Measurements from ENCODE around the gene PTPRG.
"Not testable (repeated sequence)": the region's sequence is repeated elsewhere in the genome, so short reads cannot be mapped to it uniquely, and the experiment has no call there.

The PTPRG gene

DNA sequence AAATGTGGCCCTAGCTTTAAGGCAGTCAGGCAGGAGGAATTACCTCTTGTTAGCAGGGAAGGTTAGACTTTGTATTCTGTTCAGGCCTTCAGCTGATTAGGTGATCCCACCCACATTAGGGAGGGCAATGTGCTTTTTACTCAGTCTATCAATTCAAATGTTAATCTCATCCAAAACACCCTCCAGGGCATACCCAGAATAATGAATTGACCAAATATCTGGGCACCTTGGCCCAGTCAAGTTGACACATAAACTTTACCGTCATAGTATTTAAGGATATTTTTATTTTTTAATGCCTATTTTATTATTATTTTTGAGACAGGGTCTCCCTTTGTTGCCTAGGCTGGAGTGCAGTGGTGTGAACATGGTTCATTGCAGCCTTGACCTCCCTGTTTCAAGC, 146.1 kb downstream of the PTPRG start:
- no peak for TF ChIP-seq EZH2phosphoT487 (IDR thresholded peaks at IDR 0.05; ENCODE audit: low read depth)
- TF ChIP-seq, protein P1, sequence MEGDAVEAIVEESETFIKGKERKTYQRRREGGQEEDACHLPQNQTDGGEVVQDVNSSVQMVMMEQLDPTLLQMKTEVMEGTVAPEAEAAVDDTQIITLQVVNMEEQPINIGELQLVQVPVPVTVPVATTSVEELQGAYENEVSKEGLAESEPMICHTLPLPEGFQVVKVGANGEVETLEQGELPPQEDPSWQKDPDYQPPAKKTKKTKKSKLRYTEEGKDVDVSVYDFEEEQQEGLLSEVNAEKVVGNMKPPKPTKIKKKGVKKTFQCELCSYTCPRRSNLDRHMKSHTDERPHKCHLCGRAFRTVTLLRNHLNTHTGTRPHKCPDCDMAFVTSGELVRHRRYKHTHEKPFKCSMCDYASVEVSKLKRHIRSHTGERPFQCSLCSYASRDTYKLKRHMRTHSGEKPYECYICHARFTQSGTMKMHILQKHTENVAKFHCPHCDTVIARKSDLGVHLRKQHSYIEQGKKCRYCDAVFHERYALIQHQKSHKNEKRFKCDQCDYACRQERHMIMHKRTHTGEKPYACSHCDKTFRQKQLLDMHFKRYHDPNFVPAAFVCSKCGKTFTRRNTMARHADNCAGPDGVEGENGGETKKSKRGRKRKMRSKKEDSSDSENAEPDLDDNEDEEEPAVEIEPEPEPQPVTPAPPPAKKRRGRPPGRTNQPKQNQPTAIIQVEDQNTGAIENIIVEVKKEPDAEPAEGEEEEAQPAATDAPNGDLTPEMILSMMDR (IDR thresholded peaks at IDR 0.05; ENCODE audit: low read depth, low read length), result no peak
- Histone ChIP-seq H3K9me3 (ENCODE audit: insufficient read depth, low read length) (no peaks in the 10 kb centered on the region), H3K4me1 (ENCODE audit: low read length) (no peaks in the 10 kb centered on the region; the same call in 1 of the 2 replicates), H3K36me3 (replicated peaks; ENCODE audit: low read depth, low read length) (no peaks in the 10 kb centered on the region), H3K27ac (ENCODE audit: low read length) (no peak overlapping the region), H3K4me2 (ENCODE audit: low read length) (no peak overlapping the region), H2AFZ (ENCODE audit: low read depth, low read length) (no peak overlapping the region), H3K9ac (ENCODE audit: low read length) (no peak overlapping the region), H3K79me2 (ENCODE audit: low read length) (0 out of 2 replicates have a peak, but pooled peaks cover 4% of the 10 kb centered on the region), H3K4me3 (ENCODE audit: low read length) (no peak overlapping the region), H4K20me1 (ENCODE audit: insufficient read depth, low read length) (no peaks in the 10 kb centered on the region), H3K27me3 (ENCODE audit: low read depth, low read length) (no peaks in the 10 kb centered on the region)

DNA sequence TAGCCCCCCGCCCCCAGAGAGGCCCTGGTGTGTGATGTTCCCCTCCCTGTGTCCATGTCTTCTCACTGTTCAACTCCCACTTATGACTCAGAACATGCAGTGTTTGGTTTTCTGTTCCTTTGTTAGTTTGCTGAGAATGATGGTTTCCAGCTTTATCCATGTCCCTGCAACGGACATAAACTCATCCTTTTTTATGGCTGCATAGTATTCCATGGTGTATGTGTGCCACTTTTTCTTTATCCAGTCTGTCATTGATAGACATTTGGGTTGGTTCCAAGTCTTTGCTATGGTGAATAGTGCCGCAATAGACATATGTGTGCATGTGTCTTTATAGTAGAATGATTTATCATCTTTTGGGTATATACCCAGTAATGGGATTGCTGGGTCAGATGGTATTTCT, 149.5 kb downstream of the PTPRG start:
- H3K4me3 ChIP-seq (ENCODE audit: low read length); H3K27ac ChIP-seq (ENCODE audit: low read length): not testable (repeated sequence)

DNA sequence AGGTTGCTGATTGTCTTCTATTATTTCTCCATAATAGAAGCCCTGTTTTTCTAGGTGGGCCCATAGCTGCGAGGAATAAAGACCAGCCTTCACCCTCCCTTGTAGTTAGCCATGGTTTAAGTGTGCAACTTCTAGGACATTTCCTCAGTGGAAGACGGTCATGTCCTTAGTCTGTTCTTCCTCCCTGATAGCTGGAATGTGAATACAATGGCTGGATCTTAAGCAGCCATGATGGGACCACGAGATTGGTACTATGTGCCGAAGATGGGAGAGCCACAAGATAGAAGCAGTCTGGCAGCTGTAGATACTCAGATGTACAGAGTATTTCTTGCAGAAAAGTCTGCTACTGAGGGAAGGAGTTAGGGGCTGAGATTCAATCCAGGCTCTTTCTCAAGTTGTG, 152.9 kb downstream of the PTPRG start:
- Histone ChIP-seq H3K27ac (ENCODE audit: low read length) (no peak overlapping the region), H3K9ac (ENCODE audit: low read length) (no peak overlapping the region), H3K4me2 (ENCODE audit: low read length) (no peak overlapping the region), H3K27me3 (ENCODE audit: low read depth, low read length) (no peaks in the 10 kb centered on the region), H3K79me2 (ENCODE audit: low read length) (no peaks in the 10 kb centered on the region), H3K4me1 (ENCODE audit: low read length) (no peaks in the 10 kb centered on the region), H3K4me3 (ENCODE audit: low read length) (no peak overlapping the region), H3K9me3 (ENCODE audit: insufficient read depth, low read length) (no peaks in the 10 kb centered on the region), H3K36me3 (replicated peaks; ENCODE audit: low read depth, low read length) (no peaks in the 10 kb centered on the region), H4K20me1 (ENCODE audit: insufficient read depth, low read length) (no peaks in the 10 kb centered on the region; the same call in 1 of the 2 replicates), H2AFZ (ENCODE audit: low read depth, low read length) (no peak overlapping the region)
- TF ChIP-seq EZH2phosphoT487 (IDR thresholded peaks at IDR 0.05; ENCODE audit: low read depth), result no peak
- TF ChIP-seq, protein P1 (IDR thresholded peaks at IDR 0.05; ENCODE audit: low read depth, low read length), result no peak

More for the DNA sequence above, 149.5 kb downstream of the PTPRG start:
- H4K20me1 ChIP-seq (ENCODE audit: insufficient read depth, low read length); H3K9ac ChIP-seq (ENCODE audit: low read length); H3K4me1 ChIP-seq (ENCODE audit: low read length); H3K36me3 ChIP-seq (replicated peaks; ENCODE audit: low read depth, low read length); H2AFZ ChIP-seq (ENCODE audit: low read depth, low read length); H3K9me3 ChIP-seq (ENCODE audit: insufficient read depth, low read length); H3K27me3 ChIP-seq (ENCODE audit: low read depth, low read length); H3K79me2 ChIP-seq (ENCODE audit: low read length); H3K4me2 ChIP-seq (ENCODE audit: low read length): not testable (repeated sequence)

DNA sequence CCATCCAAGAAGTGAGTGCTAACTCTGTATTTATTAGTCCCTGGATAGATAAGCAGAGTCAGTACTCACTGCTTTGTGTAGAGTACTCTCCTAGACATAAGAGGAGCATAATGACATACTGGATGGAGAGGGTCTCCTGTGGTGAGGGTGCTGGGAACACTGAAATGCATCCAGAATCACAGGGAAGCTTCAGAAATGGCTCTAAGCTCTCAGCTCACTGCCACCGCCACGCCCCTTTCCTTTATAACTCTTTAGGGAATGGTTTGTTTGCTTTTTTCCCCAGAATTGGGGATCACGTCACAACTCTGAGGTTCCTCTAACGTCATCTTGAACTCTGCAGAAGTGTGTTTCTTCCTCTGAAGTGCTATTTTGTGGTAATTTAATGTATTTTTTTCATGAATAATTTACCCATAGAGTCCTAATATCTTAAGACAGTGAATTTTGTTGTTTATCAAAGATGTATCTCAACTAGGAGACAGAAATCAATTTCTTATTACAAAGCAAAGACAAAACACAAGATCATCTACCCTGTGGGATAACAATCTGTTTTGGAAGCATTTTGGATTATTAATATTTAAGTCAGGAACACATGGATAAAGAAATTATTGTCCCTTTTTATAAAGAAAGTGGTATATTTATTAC, 154.6 kb downstream of the PTPRG start:
- H3K36me3 ChIP-seq (replicated peaks; ENCODE audit: low read depth, low read length), result no peaks in the 10 kb centered on the region
- no peak overlapping the region for H3K4me2 ChIP-seq (ENCODE audit: low read length)
- H3K9me3 ChIP-seq (ENCODE audit: insufficient read depth, low read length), result no peaks in the 10 kb centered on the region
- TF ChIP-seq, protein P1 (IDR thresholded peaks at IDR 0.05; ENCODE audit: low read depth, low read length), result no peak
- TF ChIP-seq EZH2phosphoT487 (IDR thresholded peaks at IDR 0.05; ENCODE audit: low read depth), result no peak
- H3K4me3 ChIP-seq (ENCODE audit: low read length), result no peak overlapping the region
- H3K27ac ChIP-seq (ENCODE audit: low read length), result no peak overlapping the region
- H4K20me1 ChIP-seq (ENCODE audit: insufficient read depth, low read length), result no peaks in the 10 kb centered on the region; the same call in 1 of the 2 replicates
- no peaks in the 10 kb centered on the region for H3K27me3 ChIP-seq (ENCODE audit: low read depth, low read length)
- H3K79me2 ChIP-seq (ENCODE audit: low read length), result no peaks in the 10 kb centered on the region
- no peaks in the 10 kb centered on the region for H3K4me1 ChIP-seq (ENCODE audit: low read length)
- no peak overlapping the region for H2AFZ ChIP-seq (ENCODE audit: low read depth, low read length)
- no peak overlapping the region for H3K9ac ChIP-seq (ENCODE audit: low read length)

DNA sequence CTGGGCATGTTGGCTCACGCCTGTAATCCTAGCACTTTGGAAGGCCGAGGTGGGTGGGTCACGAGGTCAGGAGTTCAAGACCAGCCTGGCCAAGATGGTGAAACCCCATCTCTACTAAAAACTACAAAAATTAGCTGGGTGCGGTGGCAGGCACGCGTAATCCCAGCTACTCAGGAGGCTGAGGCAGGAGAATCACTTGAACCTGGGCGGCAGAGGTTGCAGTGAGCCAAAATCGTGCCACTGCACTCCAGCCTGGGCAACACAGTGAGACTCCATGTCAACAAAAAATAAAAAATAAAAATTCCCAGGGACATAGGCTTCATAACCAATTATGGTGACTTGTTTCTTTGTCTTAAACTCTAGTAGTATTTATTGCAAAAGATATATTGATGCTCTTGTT, 155.3 kb downstream of the PTPRG start:
- not testable (repeated sequence) for H3K4me2 ChIP-seq (ENCODE audit: low read length); H3K9me3 ChIP-seq (ENCODE audit: insufficient read depth, low read length); H3K4me3 ChIP-seq (ENCODE audit: low read length); H4K20me1 ChIP-seq (ENCODE audit: insufficient read depth, low read length); H2AFZ ChIP-seq (ENCODE audit: low read depth, low read length); H3K27me3 ChIP-seq (ENCODE audit: low read depth, low read length); H3K36me3 ChIP-seq (replicated peaks; ENCODE audit: low read depth, low read length); H3K79me2 ChIP-seq (ENCODE audit: low read length); H3K9ac ChIP-seq (ENCODE audit: low read length); H3K27ac ChIP-seq (ENCODE audit: low read length); H3K4me1 ChIP-seq (ENCODE audit: low read length)

All from OCI-LY3 (cell line).